ENCODE measurements around the gene GSTT2B. TPM values are rescaled to one million over a fixed set of nuclear protein-coding genes. Genes with fewer than 3 reads are reported as not detected.
"Not testable (repeated sequence)": the region's sequence is repeated elsewhere in the genome, so short reads cannot be mapped to it uniquely, and the experiment has no call there.

GSTT2B gene
- total and polyA plus RNA-seq, 8 donors, result 4.4 to 59.8 (median 10.8) TPM

- Histone ChIP-seq H3K27me3 (no peaks in the 10 kb centered on the region), H3K36me3 (peaks cover 0 to 5% (median 5%) of the 10 kb centered on the region in 3 donors), H3K27ac (no peak overlapping the region), H3K4me3 (no peak overlapping the region), H3K9me3 (no peaks in the 10 kb centered on the region), H3K4me1 (peaks cover 0 to 7% (median 5%) of the 10 kb centered on the region in 3 donors)
- 80 to 94% methylated on average over 3 of the region's 3 CpGs for WGBS, 2 donors
- intact Hi-C loops (cut with DNase I), result loop anchor here in 1 of 3 donors (5.0 kb wide), 1 partner anchor 37 kb away; no protein-coding TSS in a partner anchor
- ATAC-seq (no peak), FAIRE-seq (no peak), DNase-seq (no peak)
- no peak for TF ChIP-seq CTCF (IDR thresholded peaks at IDR 0.05)
Observed at GRCh38 chr22:23969071-23969470, 8.1 kb upstream of the GSTT2B start.

- not testable (repeated sequence) for H3K4me1 ChIP-seq, DNase-seq, H3K27me3 ChIP-seq, H3K9me3 ChIP-seq, H3K27ac ChIP-seq, H3K4me3 ChIP-seq, FAIRE-seq, H3K36me3 ChIP-seq
- no CpG with 5 or more reads among the region's 30 CpGs for WGBS, 2 donors
- peak; percentile 90 to 96 (median 94) for ATAC-seq
- intact Hi-C loops (cut with DNase I), result loop anchor here in 1 of 3 donors (5.0 kb wide), 1 partner anchor 34 kb away; no protein-coding TSS in a partner anchor
Observed at GRCh38 chr22:23966568-23966967, 5.6 kb upstream of the GSTT2B start, which contains the start of gene DDTL. Gene DDTL, plus strand, starts transcription at chr22:23966888. Its CDS starts 27 bp downstream, at chr22:23966915.

GRCh38 chr22:23966094-23966493, 5.1 kb upstream of the GSTT2B start:
- not testable (repeated sequence) for H3K9me3 ChIP-seq, H3K27ac ChIP-seq, H3K4me1 ChIP-seq, FAIRE-seq, H3K36me3 ChIP-seq, H3K4me3 ChIP-seq, H3K27me3 ChIP-seq
- WGBS, 2 donors, result no CpG with 5 or more reads among the region's 18 CpGs
- DNase-seq, result peak in 1 of 6 donors; percentile 56
- peak; percentile 33 to 63 (median 36) for ATAC-seq
- intact Hi-C loops (cut with DNase I), result loop anchor here in 1 of 3 donors (5.0 kb wide), 1 partner anchor 34 kb away; no protein-coding TSS in a partner anchor

- H3K9me3 ChIP-seq; H3K27me3 ChIP-seq; intact Hi-C loops (cut with DNase I); H3K36me3 ChIP-seq; FAIRE-seq; H3K4me3 ChIP-seq; H3K27ac ChIP-seq; H3K4me1 ChIP-seq: not testable (repeated sequence)
- TF ChIP-seq CTCF (IDR thresholded peaks at IDR 0.05), result peak; percentile 70 to 79 (median 73)
- peak in 3 of 4 donors; percentile 65 to 74 (median 73) for ATAC-seq
- peak in 5 of 6 donors; percentile 61 to 85 (median 75) for DNase-seq
- WGBS, 2 donors, result 26 to 29% methylated on average over 12 of the region's 12 CpGs
Observed at GRCh38 chr22:23956301-23956900, 4.6 kb downstream of the GSTT2B start.

GRCh38 chr22:23955886-23956285, 5.1 kb downstream of the GSTT2B start:
- H3K4me3 ChIP-seq; H3K36me3 ChIP-seq; H3K27ac ChIP-seq; ATAC-seq; H3K4me1 ChIP-seq; H3K27me3 ChIP-seq; H3K9me3 ChIP-seq; DNase-seq; intact Hi-C loops (cut with DNase I); FAIRE-seq: not testable (repeated sequence)
- WGBS, 2 donors, result 50 to 61% methylated on average over 4 to 7 of the region's 8 CpGs

GRCh38 chr22:23954991-23955305, 6.0 kb downstream of the GSTT2B start:
- intact Hi-C loops (cut with DNase I); FAIRE-seq; H3K4me1 ChIP-seq; ATAC-seq; H3K27ac ChIP-seq; H3K9me3 ChIP-seq; H3K4me3 ChIP-seq; H3K36me3 ChIP-seq; H3K27me3 ChIP-seq: not testable (repeated sequence)
- WGBS, 2 donors, result 64 to 83% methylated on average over 4 to 6 of the region's 6 CpGs
- DNase-seq, result peak in 1 of 6 donors; percentile 31

GRCh38 chr22:23954193-23954990, 6.6 kb downstream of the GSTT2B start:
- H3K36me3 ChIP-seq; H3K27me3 ChIP-seq; H3K4me3 ChIP-seq; FAIRE-seq; H3K4me1 ChIP-seq; DNase-seq; ATAC-seq; intact Hi-C loops (cut with DNase I); H3K27ac ChIP-seq; H3K9me3 ChIP-seq: not testable (repeated sequence)
- 65 to 66% methylated on average over 8 of the region's 8 CpGs for WGBS, 2 donors

- H3K4me3 ChIP-seq; H3K4me1 ChIP-seq; ATAC-seq; H3K27me3 ChIP-seq; DNase-seq; H3K9me3 ChIP-seq; H3K36me3 ChIP-seq; H3K27ac ChIP-seq; FAIRE-seq; intact Hi-C loops (cut with DNase I): not testable (repeated sequence)
- 57 to 89% methylated on average over 3 to 4 of the region's 4 CpGs for WGBS, 2 donors
Observed at GRCh38 chr22:23953485-23953884, 7.5 kb downstream of the GSTT2B start.

- H3K9me3 ChIP-seq; H3K27ac ChIP-seq; H3K4me3 ChIP-seq; H3K36me3 ChIP-seq; DNase-seq; H3K27me3 ChIP-seq; ATAC-seq; FAIRE-seq; intact Hi-C loops (cut with DNase I); H3K4me1 ChIP-seq: not testable (repeated sequence)
- 51 to 68% methylated on average over 9 to 11 of the region's 11 CpGs for WGBS, 2 donors
Observed at GRCh38 chr22:23952794-23953405, 8.1 kb downstream of the GSTT2B start.

GRCh38 chr22:23951383-23951782, 9.6 kb downstream of the GSTT2B start:
- ATAC-seq; FAIRE-seq; H3K4me3 ChIP-seq; DNase-seq; intact Hi-C loops (cut with DNase I); H3K27me3 ChIP-seq; H3K36me3 ChIP-seq; H3K27ac ChIP-seq; H3K9me3 ChIP-seq; H3K4me1 ChIP-seq: not testable (repeated sequence)
- 86 to 88% methylated on average over 2 of the region's 2 CpGs for WGBS, 2 donors

All from pancreas (tissue), 10 donors.